ENCODE data around the gene PRPF38A. TPM values are rescaled to one million over a fixed set of nuclear protein-coding genes. Genes with fewer than 3 reads are reported as not detected.

Gene PRPF38A
- total and polyA plus RNA-seq, 2 of the 4 experiments (the other 2 are of a cell fraction): 19.0 to 23.5 TPM

DNA sequence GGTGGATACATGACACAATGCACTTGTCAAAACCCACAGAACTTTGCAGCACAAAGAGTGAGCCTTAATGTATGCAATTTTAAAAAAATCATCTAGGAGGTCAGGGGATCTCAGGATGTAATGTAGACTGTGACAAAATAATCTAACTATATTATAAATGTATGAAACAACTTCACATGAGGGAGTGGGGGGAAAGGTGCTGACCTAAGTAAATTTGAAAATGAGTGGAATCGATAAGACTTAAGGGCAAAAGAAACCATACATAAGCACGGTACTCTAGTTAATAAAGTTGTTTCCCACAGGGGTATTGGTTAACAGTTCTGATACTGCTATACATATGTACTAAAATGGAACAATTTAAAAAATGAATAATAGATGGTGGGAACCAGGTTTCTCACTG, 64.7 kb downstream of the PRPF38A start:
- Histone ChIP-seq H2AK5ac (ENCODE audit: low read depth, low read length) (no peak overlapping the region), H3K14ac (replicated peaks; ENCODE audit: low read depth, low read length) (no peak overlapping the region), H2AFZ (replicated peaks; ENCODE audit: low read length, poor library complexity) (no peak overlapping the region), H3K9me1 (ENCODE audit: insufficient read depth, low read length) (no peaks in the 10 kb centered on the region), H3K27ac (ENCODE audit: insufficient read depth, low read length) (no peak overlapping the region), H3K4me3 (ENCODE audit: insufficient read depth, low read depth, low read length) (no peak overlapping the region), H3K4me2 (ENCODE audit: low read depth, low read length) (no peak overlapping the region), H2AK9ac (replicated peaks; ENCODE audit: low read depth, low read length, poor library complexity) (no peak overlapping the region), H4K91ac (ENCODE audit: insufficient read depth, low read depth, low read length) (no peak overlapping the region), H3K79me1 (ENCODE audit: low read depth in 1 of 2, low read length in 2 of 2) (no peaks in the 10 kb centered on the region; a peak in 1 of 4 replicates), H2BK15ac (ENCODE audit: low read depth, low read length) (no peak overlapping the region), H3K4ac (ENCODE audit: low read depth, low read length) (no peak overlapping the region), H3K4me1 (ENCODE audit: control insufficient read depth, insufficient read depth, low read length) (no peaks in the 10 kb centered on the region), H2BK5ac (ENCODE audit: low read depth, low read length, poor library complexity, severe bottlenecking) (no peak overlapping the region), H3K9ac (ENCODE audit: low read depth, low read length) (no peak overlapping the region), H3K36me3 (ENCODE audit: control insufficient read depth, insufficient read depth, low read length) (peaks cover 1% of the 10 kb centered on the region; the same call in 1 of the 2 replicates), H3K27me3 (ENCODE audit: control insufficient read depth, insufficient read depth, low read length) (no peaks in the 10 kb centered on the region), H4K20me1 (ENCODE audit: insufficient read depth, low read length) (no peaks in the 10 kb centered on the region), H2BK20ac (ENCODE audit: low read depth, low read length) (no peak overlapping the region), H2BK120ac (ENCODE audit: low read depth, low read length) (no peak overlapping the region), H3K9me3 (ENCODE audit: control insufficient read depth, insufficient read depth, low read length) (no peaks in the 10 kb centered on the region), H3K56ac (ENCODE audit: extremely low read depth, insufficient read depth, low read length) (no peak overlapping the region), H4K5ac (ENCODE audit: low read depth, low read length) (no peak overlapping the region), H4K8ac (ENCODE audit: low read depth in 2 of 2, low read length in 2 of 2) (no peak overlapping the region), H3K23ac (ENCODE audit: low read depth, low read length) (no peak overlapping the region), H3K18ac (ENCODE audit: low read depth, low read length) (no peak overlapping the region)
- ChIA-PET CTCF (interaction anchor here (0.6 kb wide), 1 partner anchor 198 kb away, joined by 4 read pairs; no protein-coding TSS in a partner anchor), POLR2A (ENCODE audit: unreplicated experiment) (no interaction called here)
- dilution Hi-C loops (cut with HindIII; ENCODE audit: low sequenced_read_pairs, unreplicated experiment) (no loop called here), intact Hi-C loops (cut with micrococcal nuclease) (no loop called here), in situ Hi-C loops (cut with MboI; ENCODE audit: low sequenced_read_pairs) (no loop called here)
- BruUV-seq (replicated peaks): no TSS peak
- WGBS, 2 experiments (ENCODE audit: extremely low coverage in 2 of 2, insufficient read length in 1 of 2): no CpG with 5 or more reads among the region's 2 CpGs
- ATAC-seq (ENCODE audit: low read depth) (no peak), DNase-seq (no peak)
- TF ChIP-seq NFE2L2 (IDR thresholded peaks at IDR 0.05; ENCODE audit: low read depth, low read length) (no peak), MAFK (IDR thresholded peaks at IDR 0.05; ENCODE audit: low read depth, low read length) (peak; percentile 63)

Other genes starting within 250 kb of the PRPF38A start
- gene CC2D1B, start 38.4 kb upstream of the PRPF38A start, total RNA-seq (2012; rRNA removed): 15.6 and 17.2 TPM in 2 replicates
- gene CC2D1B, start 38.4 kb upstream of the PRPF38A start, polyA plus RNA-seq (2012; rRNA removed): 16.4 and 16.9 TPM in 2 replicates
- 9.7 and 10.6 TPM in 2 replicates for gene ORC1, start 179 bp upstream of the PRPF38A start, total RNA-seq (2012; rRNA removed)
- gene ORC1, start 179 bp upstream of the PRPF38A start, polyA plus RNA-seq (2012; rRNA removed): 5.9 and 6.3 TPM in 2 replicates
- gene TUT4, start 148.5 kb downstream of the PRPF38A start, total RNA-seq (2012; rRNA removed): 10.9 and 28.6 TPM in 2 replicates
- 40.0 and 42.7 TPM in 2 replicates for gene TUT4, start 148.5 kb downstream of the PRPF38A start, polyA plus RNA-seq (2012; rRNA removed)
- gene GPX7, start 197.8 kb downstream of the PRPF38A start, total RNA-seq (2012; rRNA removed): 3.1 and 3.4 TPM in 2 replicates
- 3.2 and 3.8 TPM in 2 replicates for gene GPX7, start 197.8 kb downstream of the PRPF38A start, polyA plus RNA-seq (2012; rRNA removed)
- gene SHISAL2A, start 228.6 kb downstream of the PRPF38A start, total RNA-seq (2012; rRNA removed): not detected in 2 replicates
- gene SHISAL2A, start 228.6 kb downstream of the PRPF38A start, polyA plus RNA-seq (2012; rRNA removed): not detected in 2 replicates